Epidermal melanocyte (primary cell): ENCODE data around the gene FGF13.

Experiments used
- DNase-seq: peaks from one replicate; pipeline ENCODE4 v3.0.0; 2011; ENCODE audit warnings: low spot score; ENCODE audit not compliant: insufficient read length

Gene FGF13

DNA sequence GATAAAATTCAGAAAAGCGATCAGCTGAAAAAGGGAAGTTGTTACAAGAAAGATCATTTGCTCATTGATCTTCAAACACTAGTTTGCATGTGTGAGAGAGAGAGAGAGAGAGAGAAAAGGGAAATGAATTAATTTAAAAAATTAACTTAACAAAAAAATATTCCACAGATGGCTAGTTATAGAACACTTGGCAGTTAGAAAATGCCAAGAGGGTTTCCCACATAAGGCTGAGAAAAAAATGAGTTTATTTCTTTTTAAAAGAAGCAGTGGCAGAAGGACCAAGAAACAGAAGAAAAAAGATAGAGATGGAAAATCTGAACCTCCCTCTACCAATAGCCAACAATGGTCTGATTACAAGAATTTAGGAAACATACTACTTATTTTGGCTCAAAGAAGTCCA is 47.1 kb downstream of the FGF13 start:
- no peak for DNase-seq

DNA sequence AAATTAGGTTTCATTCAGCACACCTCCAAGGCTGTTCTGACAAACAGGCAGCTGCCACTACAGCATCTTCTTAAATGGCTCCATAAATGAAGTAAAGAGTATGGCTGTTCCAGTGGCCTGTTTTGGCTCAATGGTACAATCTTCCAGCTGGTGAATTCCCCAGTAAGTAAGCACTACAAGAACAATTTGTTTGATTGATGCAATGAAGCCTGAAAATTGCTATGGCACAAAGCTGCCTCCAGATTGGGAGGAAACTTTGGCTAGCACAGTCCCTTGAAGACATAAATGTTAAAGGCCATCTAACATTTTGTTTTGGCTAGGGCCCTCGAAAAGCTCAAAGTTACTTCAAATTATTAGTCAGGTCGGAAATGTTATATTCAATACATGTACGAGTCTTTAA is 47.5 kb downstream of the FGF13 start:
- no peak for DNase-seq

DNA sequence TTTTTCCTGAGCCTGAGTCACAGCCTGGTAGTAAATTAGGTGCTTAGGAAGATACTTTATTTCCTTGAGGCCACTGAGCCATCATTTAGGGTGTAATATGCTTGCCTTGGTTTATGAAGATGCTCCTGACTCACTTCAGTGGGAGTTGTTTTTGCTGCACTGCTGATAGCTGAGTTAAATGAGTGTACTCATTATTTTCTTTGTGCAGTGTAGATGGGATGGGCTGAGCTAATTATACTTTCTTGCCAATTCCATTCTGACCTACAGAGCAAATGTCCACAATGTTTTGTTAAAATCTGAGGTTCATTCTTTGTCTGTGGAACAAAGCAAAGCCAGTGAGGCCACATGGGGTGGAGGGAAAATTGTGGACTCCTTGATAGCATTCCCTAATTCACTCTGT is 60.0 kb downstream of the FGF13 start:
- DNase-seq = no peak

DNA sequence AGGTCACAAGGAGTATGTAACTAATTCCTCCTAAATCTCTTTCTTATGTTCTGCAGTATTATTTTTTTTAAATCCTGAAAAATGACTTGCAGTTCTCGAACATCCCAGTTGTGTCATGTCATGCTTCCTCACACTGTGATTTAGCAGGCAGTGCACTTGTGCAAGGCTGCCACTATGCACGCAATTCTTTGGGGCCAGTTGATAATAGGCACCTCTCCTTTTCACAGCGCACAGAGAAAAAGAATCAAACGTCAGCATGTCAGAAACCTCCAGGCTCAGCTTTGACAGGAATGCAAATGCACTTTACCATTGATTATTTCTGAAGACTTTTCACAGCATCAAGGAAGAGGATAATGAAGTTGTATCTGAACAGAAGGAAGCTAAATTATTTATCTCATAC is 62.9 kb downstream of the FGF13 start:
- DNase-seq = no peak

DNA sequence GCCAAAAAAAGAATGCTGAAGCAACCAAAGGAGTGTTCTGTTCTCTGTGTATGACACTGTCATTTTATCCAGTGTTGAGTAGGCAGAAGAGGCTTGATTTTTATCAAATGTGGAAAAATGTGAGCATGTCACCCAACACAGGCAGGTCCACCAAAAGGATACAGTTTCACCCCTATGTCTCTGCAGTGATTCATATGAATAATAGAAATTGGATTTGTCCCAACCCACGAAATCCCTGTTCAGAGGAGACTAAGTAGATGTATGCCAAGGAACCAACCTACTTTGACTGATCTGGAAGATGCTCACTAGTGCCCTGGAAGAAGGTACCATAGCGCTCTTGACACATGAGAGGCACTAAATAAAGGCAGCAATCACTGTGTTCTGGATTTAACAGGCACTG is 72.5 kb downstream of the FGF13 start:
- DNase-seq = no peak
